H1 (cell line): Measurements from ENCODE around the gene YWHAQ. TPM values are rescaled to one million over a fixed set of nuclear protein-coding genes. Genes with fewer than 3 reads are reported as not detected.

Experiments
- CTCF ChIA-PET: fragments of 300-600 bp; sonication (Branson Sonifier 250); formaldehyde crosslinking; loops from one replicate; lab custom pipeline; 2021; ENCODE audit not compliant: partially characterized antibody; lab: Charles Lee
- POLR2A ChIA-PET: fragments of 300-600 bp; sonication (Branson Sonifier 250); formaldehyde crosslinking; loops from one replicate; lab custom pipeline; 2021; ENCODE audit warnings: inconsistent platforms; ENCODE audit not compliant: partially characterized antibody; lab: Charles Lee
- DNase-seq, 2 experiments: peaks; one replicate each; pipeline versions ENCODE4 v3.0.0 to v3.0.0-alpha.2; 2010 to 2022; ENCODE audit warnings: low spot score in 2 of 2, low read depth in 1 of 2, mixed read lengths in 1 of 2
- FAIRE-seq: peaks from 2 replicates; lab custom pipeline; 2011; peaks lifted over from hg19 to GRCh38; lab: Jason Lieb, UNC
- H2AFZ ChIP-seq: 2 replicates; pipeline ENCODE4 v1.8.1; 2012; ENCODE audit warnings: low read length, inconsistent platforms
- H2AK5ac ChIP-seq: 2 replicates; pipeline ENCODE4 v1.6.1; 2013; ENCODE audit warnings: low read depth, low read length
- H2BK120ac ChIP-seq: replicated peaks from 2 replicates; pipeline ENCODE3; 2013; ENCODE audit warnings: low read depth, low read length, inconsistent platforms
- H2BK12ac ChIP-seq: 2 replicates; pipeline ENCODE4 v1.6.1; 2013; ENCODE audit warnings: low read depth, low read length
- H2BK15ac ChIP-seq: 2 replicates; pipeline ENCODE4 v1.6.1; 2013; ENCODE audit warnings: low read length
- H2BK20ac ChIP-seq: 2 replicates; pipeline ENCODE4 v1.6.1; 2013; ENCODE audit warnings: low read length
- H2BK5ac ChIP-seq: 2 replicates; pipeline ENCODE4 v1.6.1; 2013; ENCODE audit warnings: low read depth, low read length
- H3K14ac ChIP-seq: 2 replicates; pipeline ENCODE4 v1.6.1; 2013; ENCODE audit warnings: inconsistent platforms; ENCODE audit not compliant: insufficient read length
- H3K18ac ChIP-seq: 2 replicates; pipeline ENCODE4 v1.6.1; 2013; ENCODE audit warnings: low read length; ENCODE audit errors: extremely low read depth
- H3K23ac ChIP-seq: 2 replicates; pipeline ENCODE4 v1.6.1; 2013; ENCODE audit warnings: inconsistent platforms; ENCODE audit not compliant: insufficient read length
- H3K23me2 ChIP-seq: 2 replicates; pipeline ENCODE4 v1.6.1; 2013; ENCODE audit warnings: low read depth, low read length
- H3K27ac ChIP-seq: 2 replicates; pipeline ENCODE4 v1.6.1; 2011; ENCODE audit warnings: low read depth, low read length, inconsistent platforms
- H3K27me3 ChIP-seq, 4 experiments: replicated peaks in 1 of 4; 1 replicate in 1 of 4; 2 replicates in 3 of 4; pipeline versions ENCODE4 v1.6.1 to v1.8.1; 2011 to 2013; ENCODE audit warnings: low read length in 3 of 4, mild to moderate bottlenecking in 3 of 4, inconsistent platforms in 2 of 4, mixed read lengths in 2 of 4, moderate library complexity in 1 of 4; ENCODE audit not compliant: control insufficient read depth in 3 of 4, insufficient read depth in 3 of 4; ENCODE audit errors: extremely low read depth in 1 of 4
- H3K36me3 ChIP-seq, 4 experiments: 2 replicates each; pipeline versions ENCODE4 v1.6.1 to v1.8.1; 2011 to 2013; ENCODE audit warnings: mild to moderate bottlenecking in 4 of 4, low read length in 3 of 4, moderate library complexity in 2 of 4, control low read depth in 1 of 4, inconsistent platforms in 1 of 4; ENCODE audit not compliant: insufficient read depth in 4 of 4, control insufficient read depth in 2 of 4
- H3K4ac ChIP-seq: replicated peaks from 2 replicates; pipeline ENCODE3; 2013; ENCODE audit warnings: low read length, low read depth, mixed read lengths, inconsistent platforms; ENCODE audit not compliant: insufficient read length
- H3K4me1 ChIP-seq, 4 experiments: replicated peaks in 1 of 4; 1 replicate in 1 of 4; 2 replicates in 3 of 4; pipeline versions ENCODE4 v1.6.1 to v1.8.1; 2011 to 2013; ENCODE audit warnings: low read length in 3 of 4, inconsistent platforms in 2 of 4, mixed read lengths in 1 of 4; ENCODE audit not compliant: insufficient read depth in 4 of 4, control insufficient read depth in 3 of 4
- H3K4me2 ChIP-seq, 2 experiments: 2 replicates each; pipeline versions ENCODE4 v1.6.1 to v1.8.1; 2011 to 2013; ENCODE audit warnings: low read depth in 2 of 2, low read length in 2 of 2, control low read depth in 1 of 2, inconsistent platforms in 1 of 2, mild to moderate bottlenecking in 1 of 2; ENCODE audit not compliant: insufficient read depth in 1 of 2
- H3K4me3 ChIP-seq, 4 experiments: fragments of 200-600, 300-600 bp in 1 of 4; sonication (generic), shearing (Covaris generic), sonication (Bioruptor Twin) in 1 of 4; 2 replicates each; pipeline versions ENCODE4 v1.5.1 to v1.8.1; 2011 to 2016; ENCODE audit warnings: low read length in 4 of 4, low read depth in 3 of 4, control low read depth in 2 of 4, inconsistent platforms in 2 of 4, mild to moderate bottlenecking in 2 of 4, mixed read lengths in 1 of 4, moderate library complexity in 1 of 4; ENCODE audit not compliant: insufficient read depth in 2 of 4; ENCODE audit errors: extremely low read depth in 1 of 4
- H3K56ac ChIP-seq: replicated peaks from 2 replicates; pipeline ENCODE3; 2013; ENCODE audit warnings: low read depth, mild to moderate bottlenecking, mixed read lengths, low read length, inconsistent platforms; ENCODE audit not compliant: insufficient read length
- H3K79me1 ChIP-seq: 2 replicates; pipeline ENCODE4 v1.6.1; 2013; ENCODE audit warnings: low read depth, low read length, control low read depth
- H3K79me2 ChIP-seq, 2 experiments: 2 replicates each; pipeline versions ENCODE4 v1.6.1 to v1.8.1; 2012 to 2013; ENCODE audit warnings: low read length in 2 of 2, mild to moderate bottlenecking in 2 of 2, inconsistent platforms in 1 of 2; ENCODE audit not compliant: insufficient read depth in 2 of 2, control insufficient read depth in 1 of 2
- H3K9ac ChIP-seq, 4 experiments: replicated peaks in 1 of 4; 1 replicate in 1 of 4; 2 replicates in 3 of 4; pipeline versions ENCODE4 v1.6.1 to v1.8.1; 2011 to 2013; ENCODE audit warnings: low read depth in 3 of 4, low read length in 3 of 4, control low read depth in 2 of 4, mild to moderate bottlenecking in 2 of 4, moderate library complexity in 2 of 4, inconsistent platforms in 1 of 4; ENCODE audit errors: extremely low read depth in 1 of 4
- H3K9me3 ChIP-seq, 2 experiments: 2 replicates each; pipeline versions ENCODE4 v1.6.1 to v1.8.1; 2012 to 2013; ENCODE audit warnings: mild to moderate bottlenecking in 2 of 2, moderate library complexity in 2 of 2, control low read depth in 1 of 2, inconsistent platforms in 1 of 2, low read depth in 1 of 2, low read length in 1 of 2, mixed read lengths in 1 of 2; ENCODE audit not compliant: insufficient read depth in 2 of 2
- H4K20me1 ChIP-seq, 2 experiments: replicated peaks in 1 of 2; 2 replicates each; pipeline versions ENCODE3 to v1.8.1; 2011 to 2013; ENCODE audit warnings: inconsistent platforms in 2 of 2, low read length in 2 of 2, mild to moderate bottlenecking in 1 of 2; ENCODE audit not compliant: insufficient read depth in 2 of 2, control insufficient read depth in 1 of 2
- H4K5ac ChIP-seq: 2 replicates; pipeline ENCODE4 v1.6.1; 2013; ENCODE audit warnings: low read length, low read depth, mixed read lengths, inconsistent platforms; ENCODE audit not compliant: insufficient read length
- H4K8ac ChIP-seq: 2 replicates; pipeline ENCODE4 v1.8.0; 2013; ENCODE audit warnings: mild to moderate bottlenecking, moderate library complexity, low read length, inconsistent platforms; ENCODE audit not compliant: insufficient read depth; ENCODE audit errors: extremely low read depth
- H4K91ac ChIP-seq: replicated peaks from 2 replicates; pipeline ENCODE3; 2013; ENCODE audit warnings: low read length, mixed read lengths, inconsistent platforms; ENCODE audit not compliant: insufficient read length
- ASH2L ChIP-seq: fragments of 200-600, 300-600 bp; sonication (generic); IDR thresholded peaks from one replicate; pipeline ENCODE4 v1.7.1; 2017; ENCODE audit warnings: low read length
- BCL11A ChIP-seq, 2 experiments: IDR thresholded peaks; one replicate each; pipeline ENCODE4 v1.6.1; 2011; ENCODE audit warnings: low read depth in 2 of 2, low read length in 2 of 2, mild to moderate bottlenecking in 2 of 2
- EGR1 ChIP-seq: IDR thresholded peaks from 2 replicates; pipeline ENCODE4 v1.6.1; 2011; ENCODE audit warnings: low read depth, low read length, borderline replicate concordance
- EZH2 ChIP-seq: fragments of 200-600 bp; sonication (generic); IDR thresholded peaks from 2 replicates; pipeline ENCODE4 v1.7.1; 2012; ENCODE audit warnings: low read depth, mild to moderate bottlenecking, moderate library complexity, low read length, inconsistent platforms; ENCODE audit not compliant: severe bottlenecking
- GTF2F1 ChIP-seq: IDR thresholded peaks from 2 replicates; pipeline ENCODE4 v1.6.1; 2012; ENCODE audit warnings: low read depth, low read length, improper control_type of control experiment, borderline replicate concordance
- SAP30 ChIP-seq: fragments of 300-600 bp; sonication (generic); IDR thresholded peaks from 2 replicates; pipeline ENCODE4 v1.7.1; 2012; ENCODE audit warnings: low read length, moderate library complexity, mild to moderate bottlenecking, inconsistent platforms; ENCODE audit not compliant: insufficient read depth, insufficient replicate concordance
- SP1 ChIP-seq: IDR thresholded peaks from 2 replicates; pipeline ENCODE4 v1.6.1; 2011; ENCODE audit warnings: low read depth, low read length
- WGBS, 2 experiments: shearing (Covaris generic) in 1 of 2; methylation state at CpG; one replicate each; pipeline versions ENCODE4 v1.1.6 to v1.1.7; 2013 to 2015; ENCODE audit warnings: low lambda C conversion rate in 2 of 2, mixed read lengths in 2 of 2, inconsistent platforms in 1 of 2, low coverage in 1 of 2, missing lambda C conversion rate in 1 of 2; ENCODE audit not compliant: insufficient replicate concordance in 2 of 2, insufficient coverage in 1 of 2, insufficient read length in 1 of 2; ENCODE audit errors: extremely low coverage in 1 of 2, missing lambda C conversion rate in 1 of 2; 5-methylcytosine and 5-hydroxymethylcytosine counted together
- polyA plus RNA-seq, 7 experiments: library from polyadenylated mRNA; depleted of rRNA in 3 of 7; stranded (reverse) in 5 of 7; unstranded in 2 of 7; fragments of >200 nt in 5 of 7; fragments of 200-250 nt in 2 of 7; gene quantifications; 1 replicate in 5 of 7; 2 replicates in 1 of 7; 4 replicates in 1 of 7; pipeline versions ENCODE4 v1.2.1 to v1.2.3, GENCODE V29; 2011 to 2013; ENCODE audit warnings: missing spikeins in 2 of 7, mixed read lengths in 2 of 7
- total RNA-seq: library from RNA; stranded (reverse); fragmentation: NEBNext Ultra II Directional; extraction: Animal tissue kit (Norgen Biotek cat#: 25700); gene quantifications from 2 replicates; pipeline ENCODE4 v1.2.1, GENCODE V29; 2021

The YWHAQ gene
- total and polyA plus RNA-seq, 2 of the 8 experiments (the other 6 are each of a cell fraction or from before 2014, with no cell fraction given), result 244 to 480 TPM

DNA sequence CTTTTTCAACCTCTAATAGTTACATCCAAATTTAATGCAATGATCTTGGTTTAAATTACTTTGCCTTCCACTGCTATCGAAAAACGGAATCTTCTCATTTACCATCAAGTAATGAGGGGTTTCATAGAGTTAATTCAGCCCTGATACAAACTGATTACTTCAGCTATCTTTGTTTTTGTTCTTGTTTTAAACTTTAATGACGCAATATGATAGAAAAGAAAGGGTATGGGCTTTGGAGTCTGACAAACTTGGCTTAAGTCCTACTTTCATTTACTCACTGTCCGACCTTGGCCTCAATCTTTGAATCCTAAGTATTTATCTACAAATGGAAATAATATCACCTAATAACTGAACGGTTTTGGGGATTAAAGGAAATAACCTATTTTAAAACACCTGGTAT, 91.3 kb downstream of the YWHAQ start:
- H3K56ac ChIP-seq, result no peak overlapping the region
- no peak overlapping the region for H2BK120ac ChIP-seq
- no peak overlapping the region for H2BK15ac ChIP-seq
- no peaks in the 10 kb centered on the region for H4K20me1 ChIP-seq
- H3K36me3 ChIP-seq, result peaks cover 0 to 3% (median 0%) of the 10 kb centered on the region in 4 experiments; a peak in 1 of 8 replicates
- H3K4me1 ChIP-seq, result no peaks in the 10 kb centered on the region
- no peaks in the 10 kb centered on the region for H3K79me1 ChIP-seq
- TF ChIP-seq GTF2F1, result no peak
- TF ChIP-seq ASH2L, result no peak
- TF ChIP-seq EZH2, result no peak
- no peak for TF ChIP-seq SAP30
- TF ChIP-seq EGR1, result no peak
- no peak for TF ChIP-seq BCL11A (IDR thresholded peaks at IDR 0.05; ENCODE audit: low read depth in 2 of 2, low read length in 2 of 2)
- TF ChIP-seq SP1, result no peak
- H3K4me2 ChIP-seq, result no peak overlapping the region
- H3K4me3 ChIP-seq, result no peak overlapping the region
- no peaks in the 10 kb centered on the region for H3K27me3 ChIP-seq
- H3K23ac ChIP-seq, result no peak overlapping the region
- DNase-seq, result no peak
- no peak overlapping the region for H2AK5ac ChIP-seq
- no peak overlapping the region for H2BK12ac ChIP-seq
- no peak overlapping the region for H2BK5ac ChIP-seq
- WGBS, 2 experiments, result 91% methylated on average over 5 of the region's 5 CpGs; no CpG with 5 or more reads in 1 of the 2 experiments
- no peak for FAIRE-seq
- no peak overlapping the region for H3K4ac ChIP-seq
- H4K8ac ChIP-seq, result no peak overlapping the region
- ChIA-PET CTCF (no interaction called here), POLR2A (interaction anchor here (0.9 to 1.4 kb wide), 2 partner anchors 15 to 17 kb away, joined by 3 to 4 read pairs; no protein-coding TSS in a partner anchor)
- H4K91ac ChIP-seq, result no peak overlapping the region
- no peak overlapping the region for H3K18ac ChIP-seq
- H3K27ac ChIP-seq, result no peak overlapping the region
- H3K9me3 ChIP-seq, result no peaks in the 10 kb centered on the region
- H3K23me2 ChIP-seq, result no peaks in the 10 kb centered on the region; the same call in 1 of the 2 replicates
- H4K5ac ChIP-seq, result no peak overlapping the region
- H3K14ac ChIP-seq, result no peak overlapping the region
- H2BK20ac ChIP-seq, result no peak overlapping the region
- peaks cover 0 to 15% of the 10 kb centered on the region in 2 experiments; a peak in 2 of 4 replicates for H3K79me2 ChIP-seq
- no peak overlapping the region for H2AFZ ChIP-seq
- H3K9ac ChIP-seq, result no peak overlapping the region
